Smooth muscle cell (in vitro differentiated cells): Measurements from ENCODE around the gene COL23A1. TPM values are rescaled to one million over a fixed set of nuclear protein-coding genes. Genes with fewer than 3 reads are reported as not detected.

Experiments
- DNase-seq: peaks from one replicate; lab custom pipeline; 2025; ENCODE audit not compliant: unreplicated experiment; lab: John Stamatoyannopoulos, UW
- H2AFZ ChIP-seq: fragments of 200-600 bp; sonication (generic); 2 replicates; pipeline ENCODE4 v1.6.0; 2016; ENCODE audit warnings: antibody characterized with exemption, low read depth, mild to moderate bottlenecking
- H3F3A ChIP-seq: fragments of 200-600 bp; sonication (generic); 2 replicates; pipeline ENCODE4 v1.6.0; 2017; ENCODE audit warnings: antibody characterized with exemption, low read depth
- H3K27ac ChIP-seq: fragments of 200-600 bp; sonication (generic); 2 replicates; pipeline ENCODE4 v1.5.1; 2016; ENCODE audit warnings: low read depth, mild to moderate bottlenecking
- H3K27me3 ChIP-seq: fragments of 200-600 bp; sonication (generic); 2 replicates; pipeline ENCODE4 v1.6.1; 2016; ENCODE audit warnings: low read depth, mild to moderate bottlenecking
- H3K36me3 ChIP-seq: fragments of 200-600 bp; sonication (generic); 2 replicates; pipeline ENCODE4 v1.5.1; 2016; ENCODE audit warnings: low read depth
- H3K4me1 ChIP-seq: fragments of 200-600 bp; sonication (generic); 2 replicates; pipeline ENCODE4 v1.5.1; 2016; ENCODE audit warnings: low read depth
- H3K4me2 ChIP-seq: fragments of 200-600 bp; sonication (generic); 2 replicates; pipeline ENCODE4 v1.6.0; 2016; ENCODE audit warnings: mild to moderate bottlenecking
- H3K4me3 ChIP-seq: fragments of 200-600 bp; sonication (generic); 2 replicates; pipeline ENCODE4 v1.5.1; 2016; ENCODE audit warnings: mild to moderate bottlenecking
- H3K79me2 ChIP-seq: fragments of 200-600 bp; sonication (generic); 2 replicates; pipeline ENCODE4 v1.6.0; 2016; ENCODE audit warnings: low read depth, mild to moderate bottlenecking
- H3K9ac ChIP-seq: fragments of 200-600 bp; sonication (generic); 2 replicates; pipeline ENCODE4 v1.6.0; 2016; ENCODE audit warnings: low read depth
- H3K9me3 ChIP-seq: fragments of 200-600 bp; sonication (generic); replicated peaks from 2 replicates; pipeline ENCODE4 v1.5.1; 2016; ENCODE audit warnings: low read depth
- H4K20me1 ChIP-seq: fragments of 200-600 bp; sonication (generic); 2 replicates; pipeline ENCODE4 v1.6.0; 2016; ENCODE audit warnings: low read depth
- WGBS: methylation state at CpG from one replicate; pipeline ENCODE4 v1.1.7; 2016; ENCODE audit warnings: low lambda C conversion rate; 5-methylcytosine and 5-hydroxymethylcytosine counted together
- polyA plus RNA-seq: library from polyadenylated mRNA; unstranded; fragments of >200 nt; fragmentation: Nextera tagmentation; extraction: Ambion mirVana; gene quantifications from 2 replicates; pipeline ENCODE4 v1.2.1, GENCODE V29; 2016
- total RNA-seq: library from RNA; depleted of rRNA; stranded (reverse); fragments of >200 nt; gene quantifications from 2 replicates; pipeline ENCODE4 v1.2.3, GENCODE V29; 2014
- TF ChIP-seq, protein P1 (sequence below): fragments of 200-600 bp; sonication (generic); IDR thresholded peaks from 2 replicates; pipeline ENCODE4 v1.5.1; 2017; ENCODE audit warnings: borderline replicate concordance, mild to moderate bottlenecking, antibody characterized with exemption; ENCODE audit not compliant: insufficient read depth, poor library complexity, severe bottlenecking

The COL23A1 gene
- total and polyA plus RNA-seq, 2 experiments from 2014 or later, result 5.3 to 27.4 TPM

- Histone ChIP-seq H3K4me2 (no peak overlapping the region), H3K9ac (no peak overlapping the region), H3K4me3 (no peak overlapping the region), H3K4me1 (peaks cover 20% of the 10 kb centered on the region), H3F3A (peaks cover 8% of the 10 kb centered on the region), H3K79me2 (no peaks in the 10 kb centered on the region), H3K27me3 (no peaks in the 10 kb centered on the region), H3K9me3 (no peaks in the 10 kb centered on the region), H3K27ac (no peak overlapping the region), H4K20me1 (no peaks in the 10 kb centered on the region), H2AFZ (no peak overlapping the region), H3K36me3 (no peaks in the 10 kb centered on the region)
- WGBS, result 65% methylated on average over 17 of the region's 17 CpGs
- DNase-seq, result no peak
- TF ChIP-seq, protein P1, sequence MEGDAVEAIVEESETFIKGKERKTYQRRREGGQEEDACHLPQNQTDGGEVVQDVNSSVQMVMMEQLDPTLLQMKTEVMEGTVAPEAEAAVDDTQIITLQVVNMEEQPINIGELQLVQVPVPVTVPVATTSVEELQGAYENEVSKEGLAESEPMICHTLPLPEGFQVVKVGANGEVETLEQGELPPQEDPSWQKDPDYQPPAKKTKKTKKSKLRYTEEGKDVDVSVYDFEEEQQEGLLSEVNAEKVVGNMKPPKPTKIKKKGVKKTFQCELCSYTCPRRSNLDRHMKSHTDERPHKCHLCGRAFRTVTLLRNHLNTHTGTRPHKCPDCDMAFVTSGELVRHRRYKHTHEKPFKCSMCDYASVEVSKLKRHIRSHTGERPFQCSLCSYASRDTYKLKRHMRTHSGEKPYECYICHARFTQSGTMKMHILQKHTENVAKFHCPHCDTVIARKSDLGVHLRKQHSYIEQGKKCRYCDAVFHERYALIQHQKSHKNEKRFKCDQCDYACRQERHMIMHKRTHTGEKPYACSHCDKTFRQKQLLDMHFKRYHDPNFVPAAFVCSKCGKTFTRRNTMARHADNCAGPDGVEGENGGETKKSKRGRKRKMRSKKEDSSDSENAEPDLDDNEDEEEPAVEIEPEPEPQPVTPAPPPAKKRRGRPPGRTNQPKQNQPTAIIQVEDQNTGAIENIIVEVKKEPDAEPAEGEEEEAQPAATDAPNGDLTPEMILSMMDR, result no peak
Measured at GRCh38 chr5:178421699-178422399, 168.3 kb downstream of the COL23A1 start.

DNA sequence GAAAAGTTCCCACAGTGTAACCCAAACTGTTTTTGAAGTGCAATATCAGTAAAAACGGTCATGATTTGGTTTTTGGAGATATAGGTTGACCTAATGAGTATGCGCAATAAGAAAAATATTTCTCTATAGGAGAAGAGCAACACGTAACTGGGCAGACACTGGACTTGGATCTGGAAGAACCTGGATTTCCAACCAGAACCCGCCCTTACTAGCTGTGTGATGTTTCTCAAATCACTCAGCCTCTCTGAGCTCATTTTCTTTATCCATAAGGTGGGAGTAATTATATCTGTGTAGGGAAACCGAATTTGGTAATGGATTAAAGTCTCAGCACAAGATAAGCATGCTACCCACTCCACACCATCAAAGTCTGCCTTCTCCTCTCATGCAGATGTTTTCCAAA is 169.1 kb downstream of the COL23A1 start:
- TF ChIP-seq, protein P1, result no peak
- Histone ChIP-seq H3K27ac (no peak overlapping the region), H3K79me2 (no peaks in the 10 kb centered on the region), H3F3A (peaks cover 8% of the 10 kb centered on the region), H3K4me3 (no peak overlapping the region), H3K4me1 (peaks cover 20% of the 10 kb centered on the region), H3K4me2 (no peak overlapping the region), H3K9me3 (no peaks in the 10 kb centered on the region), H3K36me3 (no peaks in the 10 kb centered on the region), H3K9ac (no peak overlapping the region), H2AFZ (no peak overlapping the region), H4K20me1 (no peaks in the 10 kb centered on the region), H3K27me3 (no peaks in the 10 kb centered on the region)
- WGBS, result 73% methylated on average over 5 of the region's 5 CpGs
- no peak for DNase-seq

DNA sequence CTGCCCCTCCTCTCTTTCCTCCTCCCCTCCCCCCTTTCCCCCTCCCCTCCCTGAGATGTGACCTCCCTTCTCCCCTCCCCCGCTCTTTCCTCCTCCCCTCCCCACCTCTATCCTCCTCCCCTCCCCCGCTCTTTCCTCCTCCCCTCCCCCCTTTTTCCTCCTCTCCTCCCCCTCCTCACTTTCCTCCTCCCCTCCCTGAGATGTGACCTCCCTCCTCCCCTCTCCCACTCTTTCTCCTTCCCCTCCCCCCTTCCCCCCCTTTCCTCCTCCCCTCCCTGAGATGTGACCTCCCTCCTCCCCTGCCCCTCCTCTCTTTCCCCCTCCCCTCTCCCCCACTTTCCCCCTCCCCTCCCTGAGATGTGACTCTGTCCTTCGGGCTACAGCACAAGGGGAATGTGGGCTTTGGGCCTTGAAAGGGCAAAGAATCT is 169.8 kb downstream of the COL23A1 start:
- H3K9ac ChIP-seq, result no peak overlapping the region
- H2AFZ ChIP-seq, result no peak overlapping the region
- H3K79me2 ChIP-seq, result no peaks in the 10 kb centered on the region
- no peak overlapping the region for H3K4me2 ChIP-seq
- no peaks in the 10 kb centered on the region for H3K9me3 ChIP-seq
- H3F3A ChIP-seq, result peaks cover 8% of the 10 kb centered on the region
- TF ChIP-seq, protein P1, result no peak
- peaks cover 20% of the 10 kb centered on the region for H3K4me1 ChIP-seq
- no peak overlapping the region for H3K27ac ChIP-seq
- no peaks in the 10 kb centered on the region for H3K27me3 ChIP-seq
- no peaks in the 10 kb centered on the region for H4K20me1 ChIP-seq
- no peak overlapping the region for H3K4me3 ChIP-seq
- no peaks in the 10 kb centered on the region for H3K36me3 ChIP-seq
- WGBS, result no CpG with 5 or more reads among the region's 3 CpGs
- DNase-seq, result no peak

DNA sequence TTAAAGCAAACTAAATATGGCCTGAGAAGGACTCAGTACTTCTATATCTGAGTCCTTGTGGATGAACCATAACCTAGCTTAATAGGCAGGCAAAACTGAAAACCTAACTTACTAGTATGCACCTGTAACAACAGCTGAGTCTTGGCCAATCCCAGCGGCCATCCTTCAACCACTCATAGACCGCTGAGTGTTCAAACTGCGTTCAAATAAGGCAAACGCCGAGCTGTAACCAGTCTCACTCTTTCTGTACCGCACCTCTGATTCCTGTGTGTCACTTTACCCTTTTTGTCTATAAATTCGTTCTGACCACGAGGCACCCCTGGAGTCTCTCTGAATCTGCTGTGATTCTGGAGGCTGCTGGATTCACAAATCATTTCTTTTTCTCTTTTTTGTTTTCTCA is 170.5 kb downstream of the COL23A1 start:
- 74% methylated on average over 8 of the region's 8 CpGs for WGBS
- Histone ChIP-seq H3K27me3 (no peaks in the 10 kb centered on the region), H3K79me2 (no peaks in the 10 kb centered on the region), H2AFZ (no peak overlapping the region), H3K4me1 (peaks cover 20% of the 10 kb centered on the region), H3K4me2 (peak overlapping the region; percentile 50), H3K9me3 (no peaks in the 10 kb centered on the region), H3F3A (peaks cover 4% of the 10 kb centered on the region), H3K27ac (no peak overlapping the region), H3K4me3 (no peak overlapping the region), H3K9ac (no peak overlapping the region), H4K20me1 (no peaks in the 10 kb centered on the region), H3K36me3 (no peaks in the 10 kb centered on the region)
- TF ChIP-seq, protein P1, result no peak
- no peak for DNase-seq
